HG03066 (cell line): ENCODE measurements around the gene VLDLR.

Experiments used
- ATAC-seq: cut with Tn5 transposase; IDR thresholded peaks from one replicate; pipeline ENCODE4 v1.9.1; 2021; ENCODE audit warnings: low read depth; ENCODE audit not compliant: unreplicated experiment

The VLDLR gene

DNA sequence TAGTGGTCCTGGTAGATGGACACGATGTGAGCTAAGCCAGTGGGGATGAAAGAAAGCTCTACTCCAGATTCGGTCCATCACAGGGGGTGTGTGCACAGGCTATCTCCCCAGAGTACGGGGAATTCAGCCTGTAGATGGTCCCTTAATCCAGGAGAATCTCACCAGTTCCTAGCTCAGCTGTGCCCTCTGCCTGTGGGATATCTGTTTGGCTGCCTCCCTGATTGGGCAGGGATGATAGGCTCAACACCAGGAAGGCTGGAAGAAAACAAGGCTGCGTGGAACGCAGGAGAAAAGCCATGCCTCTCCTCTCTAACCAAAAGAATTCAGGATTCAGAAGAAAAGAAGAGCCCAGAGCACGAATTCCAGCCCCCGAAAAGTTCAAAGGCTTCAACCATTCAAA lies 40.9 kb downstream of the VLDLR start:
- no peak for ATAC-seq

DNA sequence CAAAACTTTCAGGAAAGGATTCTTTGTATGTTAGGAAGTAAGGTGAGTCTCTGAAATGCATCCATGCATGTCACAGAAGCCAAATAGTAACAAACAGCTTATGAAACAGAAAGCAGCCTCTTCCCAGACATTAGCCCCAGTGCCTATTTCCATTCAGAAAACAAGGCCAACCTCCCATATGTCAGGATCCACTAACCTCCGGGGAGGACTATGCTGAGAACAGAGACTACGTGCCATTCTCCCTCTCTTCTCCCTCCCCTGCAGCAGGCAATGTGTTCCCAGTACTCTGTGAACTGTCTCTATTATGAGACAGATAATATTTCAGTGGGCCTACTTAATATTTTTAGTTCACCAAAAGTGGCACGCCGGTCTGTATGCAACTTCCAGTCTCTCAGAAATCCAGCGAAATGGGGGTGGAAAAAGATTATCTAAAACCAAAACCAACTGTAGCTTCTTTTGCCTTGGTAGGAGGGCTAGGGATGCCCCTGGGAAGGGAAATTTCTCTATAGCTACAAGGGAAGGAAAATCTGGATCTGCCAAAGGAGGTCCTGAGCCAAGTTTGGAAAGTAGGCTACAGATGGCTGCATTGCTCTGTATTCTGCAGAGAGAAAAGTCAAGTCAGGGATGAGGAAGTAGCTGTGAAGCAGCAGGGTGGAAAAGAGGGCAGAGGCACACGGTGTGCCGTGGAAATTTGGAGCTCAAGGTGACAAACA lies 42.0 kb downstream of the VLDLR start:
- no peak for ATAC-seq

DNA sequence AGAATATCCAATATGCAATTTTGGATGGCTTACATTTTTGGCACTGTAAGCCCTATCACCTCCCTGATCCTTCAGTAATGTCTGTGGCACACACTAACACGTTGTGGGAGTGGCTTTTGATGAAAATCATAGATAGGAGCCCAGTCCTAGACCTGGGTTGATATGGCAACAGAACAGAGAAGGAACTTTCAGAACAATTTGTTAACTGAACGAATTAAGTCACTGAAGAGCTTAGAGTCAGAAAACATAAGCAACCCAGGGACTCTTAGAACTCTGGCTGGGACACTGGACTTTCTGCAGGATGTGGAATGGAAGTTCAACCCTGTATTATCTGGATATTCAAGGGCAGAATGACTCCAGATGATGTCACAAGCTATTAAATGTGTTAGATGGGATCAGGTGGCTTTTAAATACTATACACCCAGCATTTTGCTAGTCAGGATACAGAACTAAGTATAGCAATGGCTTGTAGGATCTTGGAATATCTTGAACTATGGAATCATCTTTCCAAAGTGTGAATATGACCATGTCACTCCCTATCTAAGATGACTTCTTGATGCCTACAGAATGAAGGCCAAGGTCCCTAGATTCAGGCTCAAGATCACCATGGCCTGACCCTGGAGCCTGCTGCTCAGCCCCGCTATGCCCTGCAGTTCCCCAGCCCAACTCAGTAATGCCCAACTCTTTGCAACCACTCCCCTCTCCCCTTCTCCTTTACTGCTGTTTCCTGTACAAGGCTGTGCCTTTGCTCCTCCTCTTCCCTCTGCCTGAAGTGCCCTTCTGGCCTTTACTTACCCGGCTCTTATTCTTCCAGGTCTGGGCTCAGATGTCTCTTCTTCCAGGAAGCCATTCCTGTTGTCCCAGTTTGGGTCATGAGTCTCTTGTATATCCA lies 42.8 kb downstream of the VLDLR start:
- ATAC-seq: no peak

DNA sequence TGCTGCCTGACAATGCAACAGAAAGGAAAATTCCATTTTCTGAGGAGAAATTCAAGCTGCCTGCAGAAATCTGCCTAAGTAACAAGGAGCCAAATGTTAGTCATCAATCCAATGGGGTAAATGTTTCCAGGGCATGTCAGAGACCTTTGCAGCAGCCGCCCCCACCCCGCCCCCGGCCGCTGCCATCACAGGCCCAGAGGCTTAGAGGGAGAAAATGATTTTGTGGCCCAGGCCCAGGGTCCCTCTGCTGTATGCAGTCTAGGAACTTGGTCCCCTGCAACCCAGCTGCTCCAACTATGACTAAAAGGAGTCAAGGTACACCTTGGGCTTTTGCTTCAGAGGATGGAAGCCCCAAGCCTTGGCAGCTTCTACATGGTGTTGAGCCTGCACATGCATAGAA lies 45.0 kb downstream of the VLDLR start:
- no peak for ATAC-seq

DNA sequence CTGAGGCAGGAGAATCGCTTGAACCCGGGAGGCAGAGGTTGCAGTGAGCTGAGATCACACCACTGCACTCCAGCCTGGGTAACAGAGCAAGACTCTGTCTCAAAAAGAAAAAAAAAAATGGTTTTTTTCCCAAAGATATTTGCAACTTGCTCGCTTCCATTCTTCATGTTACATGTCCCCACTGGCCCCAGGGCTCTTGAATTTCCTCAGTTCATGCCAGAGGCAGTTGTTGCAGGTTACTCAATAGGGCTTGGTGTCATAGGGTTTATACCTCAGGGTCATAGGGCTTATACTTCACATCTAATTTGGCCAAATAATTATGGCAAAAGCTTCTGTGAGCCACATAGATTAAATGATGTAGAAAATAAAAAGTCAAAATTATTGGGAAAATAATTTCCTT lies 51.6 kb downstream of the VLDLR start:
- ATAC-seq: no peak

DNA sequence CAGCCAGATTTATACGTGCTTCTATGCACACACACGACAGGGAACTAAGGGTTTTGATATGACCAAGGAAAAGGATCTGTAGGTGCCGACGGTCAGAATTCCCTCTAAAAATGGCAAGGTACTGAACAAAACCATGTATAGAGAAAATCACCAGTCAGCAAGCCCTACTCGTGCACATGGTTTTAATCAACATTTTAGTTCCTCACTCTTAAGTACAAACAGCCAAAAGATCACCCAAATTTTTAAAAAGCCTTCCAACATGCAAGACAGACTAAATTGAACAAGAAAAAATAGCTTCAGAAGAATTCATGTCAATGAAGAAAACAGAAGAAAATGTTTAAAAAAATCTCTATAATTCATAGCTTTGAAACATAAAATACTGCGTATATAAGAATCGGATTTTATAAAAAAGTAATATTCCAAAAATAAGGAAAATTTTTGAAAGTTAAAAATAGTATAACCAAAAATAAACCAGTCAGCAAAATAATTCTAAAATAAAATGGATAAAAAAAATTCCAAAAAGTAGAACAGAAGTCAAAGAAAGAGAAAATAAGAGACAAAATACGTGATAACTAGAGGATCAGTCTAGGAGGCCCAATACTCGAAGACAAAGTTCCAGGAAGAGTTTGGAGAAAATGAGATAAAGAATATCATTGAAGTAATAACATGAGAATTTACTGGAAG lies 52.7 kb downstream of the VLDLR start:
- ATAC-seq: no peak

DNA sequence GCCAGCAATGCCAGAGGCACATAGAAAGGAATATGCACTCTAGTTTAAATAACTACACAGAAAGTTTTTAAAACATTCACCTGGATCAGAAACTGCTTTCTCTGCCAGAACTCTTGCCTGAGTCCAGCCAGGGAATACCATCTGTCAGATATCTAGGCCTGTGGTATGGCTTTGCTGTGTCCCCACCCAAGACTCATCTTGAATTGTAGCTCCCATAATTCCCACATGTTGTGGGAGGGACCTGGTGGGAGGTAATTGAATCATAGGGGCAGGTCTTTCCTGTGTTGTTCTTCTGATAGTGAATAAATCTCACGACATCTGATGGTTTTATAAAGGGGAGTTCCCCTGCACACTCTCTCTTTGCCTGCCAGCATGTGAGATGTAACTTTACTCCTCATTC lies 54.2 kb downstream of the VLDLR start:
- no peak for ATAC-seq

DNA sequence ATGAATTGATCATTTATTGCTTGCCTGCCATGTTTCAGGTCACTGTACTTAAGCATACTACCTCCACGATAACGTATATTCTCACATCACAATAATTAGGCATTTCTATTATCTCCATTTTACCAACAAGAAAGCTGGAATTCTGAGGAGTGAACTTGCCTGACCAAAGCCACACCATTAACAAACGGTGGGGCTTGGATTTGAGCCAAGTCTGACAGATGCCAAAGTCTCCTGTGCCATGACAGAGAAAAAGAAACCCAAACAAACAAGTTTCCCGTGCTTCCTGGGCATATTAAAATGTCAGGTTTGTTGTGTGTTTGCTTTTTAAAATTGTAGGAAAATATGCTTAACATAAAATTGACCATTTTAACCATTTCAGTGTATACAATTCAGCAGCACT lies 54.9 kb downstream of the VLDLR start:
- ATAC-seq: no peak

DNA sequence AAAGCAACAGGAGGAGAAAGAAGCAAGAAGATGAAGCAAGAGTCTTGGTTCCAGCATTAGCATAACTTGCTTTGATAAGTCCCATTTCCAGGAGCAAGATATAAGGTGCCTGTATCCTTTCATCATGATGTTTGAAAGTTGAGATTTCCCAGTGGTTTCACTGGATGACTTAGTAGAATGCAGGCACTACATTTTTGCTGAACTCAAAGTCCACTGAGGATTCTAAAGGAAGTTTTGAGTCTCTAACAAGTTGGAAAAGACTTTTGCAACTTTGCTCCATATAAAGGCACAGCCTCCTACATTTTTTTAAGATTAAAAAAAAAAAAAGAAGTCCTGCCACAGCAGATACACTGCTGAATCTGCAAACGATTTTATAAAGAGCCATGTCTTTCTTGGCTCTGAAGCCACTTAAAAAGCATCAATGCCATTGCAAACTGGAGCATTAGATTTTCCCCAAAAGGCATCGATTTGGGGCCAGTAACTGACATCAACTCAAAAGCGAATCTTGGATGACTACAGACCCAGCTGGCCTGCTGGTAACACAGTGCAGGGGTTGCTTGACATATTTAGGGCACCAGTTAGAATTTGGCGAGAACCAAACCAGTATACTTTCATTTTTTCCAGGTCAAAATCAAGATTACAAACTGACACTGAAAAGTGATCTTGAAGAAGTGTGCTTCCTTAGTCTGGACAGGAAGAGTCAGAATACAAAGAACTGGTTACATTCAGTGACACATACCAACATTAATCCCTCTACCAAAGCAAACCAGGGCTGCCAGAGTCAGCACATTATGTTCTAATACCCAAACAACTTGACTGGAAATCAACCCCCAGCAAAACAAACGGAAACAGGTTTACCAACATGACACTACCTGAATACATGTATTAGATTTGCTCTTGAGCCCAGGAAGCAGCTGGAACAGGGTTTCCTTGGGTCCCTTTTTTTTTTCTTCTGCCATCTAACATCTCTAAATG lies 56.6 kb downstream of the VLDLR start:
- no peak for ATAC-seq

DNA sequence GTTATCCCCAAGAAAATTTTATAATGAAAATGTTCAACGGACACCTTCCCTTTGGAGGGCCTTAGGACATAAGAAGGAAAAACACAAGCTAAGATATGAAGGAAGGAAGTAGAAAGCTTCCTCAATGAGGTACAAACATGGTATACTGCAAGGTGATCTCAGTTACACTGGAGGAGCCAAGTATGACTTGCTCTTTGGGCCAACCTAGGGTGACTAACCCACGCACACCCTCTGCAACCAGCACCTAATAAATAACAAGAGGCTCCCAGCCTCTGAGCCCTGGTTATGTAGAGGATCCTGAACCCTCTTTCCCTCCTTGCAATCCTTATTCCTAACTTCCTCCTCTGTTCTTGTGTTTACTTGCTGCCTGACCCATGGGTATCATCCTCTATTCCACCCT lies 57.4 kb downstream of the VLDLR start:
- no peak for ATAC-seq

DNA sequence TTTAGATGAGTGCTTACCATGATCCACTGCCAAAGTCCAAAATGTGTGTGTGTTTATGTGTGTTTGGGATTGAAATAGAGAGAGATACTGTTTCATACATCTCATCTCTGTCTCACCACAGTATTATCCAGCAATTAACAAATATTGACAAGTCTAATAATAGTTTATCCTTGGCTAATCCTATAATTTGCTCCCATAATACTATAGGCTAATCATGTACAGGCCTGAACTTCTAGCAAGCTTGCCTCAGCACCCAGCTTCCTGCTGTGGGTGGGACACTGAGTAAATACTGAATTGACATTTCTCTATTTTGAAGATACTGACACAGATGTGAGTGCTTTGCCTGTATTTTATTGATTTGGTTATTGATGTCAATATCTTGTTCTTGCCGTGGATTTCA lies 60.4 kb downstream of the VLDLR start:
- no peak for ATAC-seq

DNA sequence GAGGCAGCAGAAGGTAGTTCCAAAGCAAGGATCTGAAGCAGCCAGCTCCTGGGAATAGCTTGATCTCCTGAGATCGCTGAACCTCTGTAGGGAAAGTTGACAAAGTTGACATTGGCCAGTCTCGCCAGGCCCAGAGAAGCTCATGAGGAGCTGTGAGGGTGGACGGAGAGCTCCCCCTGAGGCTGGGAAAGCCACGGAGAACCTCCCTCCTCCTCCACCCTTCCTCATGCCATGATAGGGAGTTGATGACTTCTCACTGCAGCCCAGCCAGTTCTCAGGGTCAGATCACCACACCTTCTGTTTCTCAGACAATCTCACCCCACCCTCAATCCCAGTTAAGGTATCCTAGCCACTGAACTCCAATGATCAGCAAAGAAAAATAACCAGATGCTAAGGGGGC lies 65.3 kb downstream of the VLDLR start:
- no peak for ATAC-seq

DNA sequence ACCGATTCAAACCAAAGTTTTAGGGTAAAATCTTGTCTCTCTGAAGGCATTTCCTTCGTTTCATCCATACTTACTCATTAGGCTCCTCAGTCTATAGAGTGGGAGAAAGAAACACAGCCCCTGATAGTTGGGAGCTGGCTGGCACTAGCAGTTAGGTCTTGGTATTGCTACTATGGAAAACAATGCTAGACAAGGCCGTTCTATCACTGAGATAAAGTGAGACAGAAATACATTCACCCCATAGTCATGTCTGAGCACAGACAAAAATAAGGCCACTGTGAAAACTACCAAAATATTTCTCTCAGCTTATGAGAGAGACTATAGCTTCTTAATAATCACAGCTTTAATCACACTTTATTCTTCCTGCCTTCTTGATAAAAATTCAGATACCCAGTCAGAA lies 67.0 kb downstream of the VLDLR start:
- no peak for ATAC-seq

DNA sequence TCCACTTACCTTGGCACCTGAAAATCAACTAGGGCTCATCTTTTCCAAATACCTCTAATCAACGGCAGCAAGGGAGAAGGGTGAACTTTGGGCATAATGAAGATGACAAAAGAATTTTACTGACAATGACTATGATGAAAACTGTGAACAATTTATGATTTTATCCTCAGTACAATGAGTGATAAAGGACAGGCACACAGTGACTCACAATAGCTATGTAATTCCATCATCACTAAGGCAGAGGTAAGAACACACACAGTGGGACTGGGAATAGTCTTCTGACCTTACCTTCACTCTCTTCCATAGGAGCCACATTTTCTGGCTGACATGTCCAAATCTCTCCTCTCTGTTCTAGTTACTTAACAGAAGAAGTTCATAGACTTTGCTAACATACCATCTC lies 69.6 kb downstream of the VLDLR start:
- ATAC-seq: no peak

DNA sequence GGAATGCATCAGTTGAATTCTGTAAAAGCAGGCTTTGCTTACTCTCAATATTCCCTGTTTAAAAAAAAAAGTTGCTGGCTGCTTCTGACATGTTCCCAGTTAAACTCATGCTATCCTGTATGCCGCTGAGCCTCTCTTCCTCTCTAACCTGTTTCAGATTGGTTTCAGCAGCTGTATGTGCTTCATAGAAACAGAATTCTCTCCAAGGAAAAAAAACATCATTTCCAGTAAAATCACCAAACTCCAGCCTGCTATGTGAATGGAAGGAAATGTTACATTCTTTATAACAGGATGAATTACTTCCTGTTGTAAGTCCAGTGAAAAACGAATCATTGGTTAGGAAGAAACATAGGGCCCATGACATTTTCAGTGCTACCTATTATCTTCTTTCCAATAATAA lies 70.0 kb downstream of the VLDLR start:
- no peak for ATAC-seq

DNA sequence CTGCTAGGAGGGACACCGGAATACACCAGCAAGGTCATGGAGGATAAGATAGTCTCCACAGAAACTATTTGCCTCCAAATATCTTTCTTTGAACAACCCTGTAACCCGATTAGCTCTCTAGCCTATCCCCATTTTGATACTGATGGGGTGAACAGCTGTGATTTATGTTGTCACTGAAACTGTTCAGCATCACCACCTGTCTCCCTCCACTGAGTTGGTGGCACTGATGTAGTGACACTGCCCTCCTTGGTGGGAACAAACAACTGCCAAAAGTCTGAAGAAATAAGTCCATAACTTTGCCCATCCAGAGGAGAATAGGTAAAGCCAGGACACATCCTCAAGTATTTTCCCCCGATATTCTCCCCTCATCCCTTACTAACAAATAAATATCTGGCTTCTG lies 71.5 kb downstream of the VLDLR start:
- ATAC-seq: no peak

DNA sequence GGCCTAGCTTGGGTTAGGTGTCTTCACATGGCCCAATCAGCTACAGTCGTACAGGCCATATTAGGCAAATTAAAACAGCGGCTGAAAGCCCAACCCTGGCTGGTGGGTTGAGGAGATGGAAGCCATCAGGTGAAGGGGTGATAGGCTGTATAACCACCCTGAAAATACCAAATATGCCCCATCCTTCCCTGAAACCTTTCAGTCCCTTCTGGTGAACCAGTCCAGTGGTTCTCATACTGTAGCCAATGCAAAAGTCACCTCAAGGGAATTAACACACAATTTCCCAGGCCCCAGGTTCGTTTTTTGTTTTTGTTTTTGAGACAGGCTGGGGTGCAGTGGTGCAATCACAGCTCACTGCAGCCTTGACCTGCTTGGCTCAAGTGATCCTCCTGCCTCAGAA lies 75.9 kb downstream of the VLDLR start:
- no peak for ATAC-seq

DNA sequence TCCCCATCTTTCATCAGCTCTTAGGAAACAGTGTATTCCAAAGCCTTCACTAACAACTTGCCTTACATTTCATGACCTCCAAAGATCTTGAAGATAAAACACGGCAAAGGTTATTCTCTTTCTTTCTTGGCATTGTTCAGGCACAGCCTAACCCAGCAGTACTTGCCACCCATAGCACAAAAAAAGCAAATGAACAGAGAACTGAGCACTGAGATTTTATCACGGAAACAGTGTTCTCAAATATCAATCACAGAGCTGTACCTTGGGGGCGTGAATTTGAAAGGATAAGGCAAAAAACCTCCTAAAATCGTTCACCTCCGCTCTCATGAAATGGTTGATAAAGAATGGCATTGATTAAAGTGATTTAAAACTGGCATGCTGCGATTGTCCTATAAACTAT lies 78.8 kb downstream of the VLDLR start:
- no peak for ATAC-seq

DNA sequence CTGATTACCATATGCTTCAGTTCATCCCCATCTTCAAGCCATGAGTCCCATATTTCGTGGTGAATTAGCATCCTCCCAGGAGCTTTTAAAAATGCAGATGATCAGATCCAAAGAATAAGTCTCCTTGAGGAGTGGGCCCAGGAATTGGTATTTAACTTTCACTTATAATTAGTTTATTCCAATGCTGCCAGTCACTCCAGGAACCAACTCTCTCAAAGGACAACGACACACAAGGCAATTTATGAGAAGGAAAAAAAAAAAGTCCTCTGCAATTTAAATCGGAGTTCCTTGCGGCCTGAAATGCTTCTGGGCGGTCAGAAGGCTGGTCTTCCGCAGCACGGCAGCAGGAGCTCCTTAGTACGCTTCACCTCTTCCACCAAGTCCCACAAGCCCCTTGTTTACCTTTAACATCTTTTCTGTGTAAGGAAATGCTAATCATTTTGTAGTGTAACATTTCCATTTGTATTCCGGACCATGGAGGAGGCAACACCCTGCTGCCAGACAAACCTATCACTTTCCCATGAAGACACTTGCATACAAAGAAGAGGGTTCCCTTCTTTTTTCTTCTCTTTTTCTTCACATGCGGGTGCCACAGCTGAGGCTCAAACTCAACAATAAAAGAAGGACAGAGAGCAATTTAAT lies 79.4 kb downstream of the VLDLR start:
- ATAC-seq: no peak

DNA sequence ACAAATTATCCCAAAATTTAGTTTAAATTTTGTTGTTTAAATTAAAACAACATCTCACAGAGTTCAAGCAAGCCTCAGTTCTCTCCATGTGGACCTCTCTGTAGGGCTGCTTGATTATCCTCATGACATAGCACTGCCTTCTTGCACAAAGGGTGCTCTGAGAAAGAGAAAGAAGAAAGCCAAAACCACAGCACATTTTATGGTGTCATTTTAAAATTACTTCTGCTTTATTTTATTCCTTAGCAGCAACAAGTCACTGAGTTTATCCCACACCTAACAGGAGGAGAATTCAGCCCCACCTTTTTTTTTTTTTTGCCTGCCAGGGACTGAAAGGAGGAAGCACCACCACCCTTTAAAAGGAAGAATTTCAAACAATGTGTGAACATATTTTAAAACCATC lies 82.9 kb downstream of the VLDLR start:
- no peak for ATAC-seq
